Measurements from ENCODE around the gene MOG. TPM values are rescaled to one million over a fixed set of nuclear protein-coding genes. Genes with fewer than 3 reads are reported as not detected.

Gene MOG
- total RNA-seq, 1 experiment from 2014 or later, result not detected

DNA sequence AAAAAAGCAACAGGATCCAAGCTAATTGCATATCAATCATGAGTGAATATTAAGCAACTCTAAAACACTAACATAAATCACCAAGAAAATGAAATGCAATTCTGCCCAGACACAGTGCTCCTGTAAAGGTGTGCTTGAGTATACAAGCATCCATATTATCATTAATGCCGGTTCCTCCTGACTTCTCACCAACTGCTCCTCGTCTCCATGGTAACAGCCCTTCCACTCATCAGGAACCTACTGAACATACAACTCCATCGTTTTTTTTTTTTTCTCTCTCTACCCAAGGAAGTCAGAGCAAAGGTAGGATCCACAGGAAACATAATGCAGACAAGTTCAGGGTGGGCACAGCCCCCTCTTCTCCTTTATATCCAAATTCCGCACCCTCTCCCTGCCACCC is 36.3 kb upstream of the MOG start:
- Histone ChIP-seq H3K9me3 (no peaks in the 10 kb centered on the region), H3K4me3 (ENCODE audit: low read depth, low read length) (no peak overlapping the region), H3K36me3 (ENCODE audit: control insufficient read depth, insufficient read depth, low read length) (no peaks in the 10 kb centered on the region), H3K4me1 (no peaks in the 10 kb centered on the region), H3K27me3 (replicated peaks; ENCODE audit: control insufficient read depth, insufficient read depth, low read length) (no peaks in the 10 kb centered on the region)
- POLR2A ChIA-PET, result no interaction called here
- H3K27me3 Mint-ChIP-seq (ENCODE audit: insufficient read depth, unreplicated experiment), result peaks cover 12% of the 10 kb centered on the region
- no peak overlapping the region for H3K4me3 Mint-ChIP-seq (ENCODE audit: unreplicated experiment)
- H3K4me1 Mint-ChIP-seq (ENCODE audit: low read depth, unreplicated experiment), result no peaks in the 10 kb centered on the region
- DNase-seq, result no peak
- H3K36me3 Mint-ChIP-seq (ENCODE audit: insufficient read depth, unreplicated experiment), result no peaks in the 10 kb centered on the region
- no peaks in the 10 kb centered on the region for H3K9me3 Mint-ChIP-seq (ENCODE audit: unreplicated experiment)
- intact Hi-C loops (cut with micrococcal nuclease; ENCODE audit: unreplicated experiment), result no loop called here
- no peak overlapping the region for H3K27ac Mint-ChIP-seq (ENCODE audit: unreplicated experiment)
- BruUV-seq (replicated peaks), result no TSS peak
- CTCF ChIA-PET, result no interaction called here
- TF ChIP-seq, protein P1, sequence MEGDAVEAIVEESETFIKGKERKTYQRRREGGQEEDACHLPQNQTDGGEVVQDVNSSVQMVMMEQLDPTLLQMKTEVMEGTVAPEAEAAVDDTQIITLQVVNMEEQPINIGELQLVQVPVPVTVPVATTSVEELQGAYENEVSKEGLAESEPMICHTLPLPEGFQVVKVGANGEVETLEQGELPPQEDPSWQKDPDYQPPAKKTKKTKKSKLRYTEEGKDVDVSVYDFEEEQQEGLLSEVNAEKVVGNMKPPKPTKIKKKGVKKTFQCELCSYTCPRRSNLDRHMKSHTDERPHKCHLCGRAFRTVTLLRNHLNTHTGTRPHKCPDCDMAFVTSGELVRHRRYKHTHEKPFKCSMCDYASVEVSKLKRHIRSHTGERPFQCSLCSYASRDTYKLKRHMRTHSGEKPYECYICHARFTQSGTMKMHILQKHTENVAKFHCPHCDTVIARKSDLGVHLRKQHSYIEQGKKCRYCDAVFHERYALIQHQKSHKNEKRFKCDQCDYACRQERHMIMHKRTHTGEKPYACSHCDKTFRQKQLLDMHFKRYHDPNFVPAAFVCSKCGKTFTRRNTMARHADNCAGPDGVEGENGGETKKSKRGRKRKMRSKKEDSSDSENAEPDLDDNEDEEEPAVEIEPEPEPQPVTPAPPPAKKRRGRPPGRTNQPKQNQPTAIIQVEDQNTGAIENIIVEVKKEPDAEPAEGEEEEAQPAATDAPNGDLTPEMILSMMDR (IDR thresholded peaks at IDR 0.05; ENCODE audit: insufficient read depth in 1 of 2, low read depth in 1 of 2, low read length in 1 of 2, severe bottlenecking in 1 of 2, unreplicated experiment in 1 of 2), result no peak

DNA sequence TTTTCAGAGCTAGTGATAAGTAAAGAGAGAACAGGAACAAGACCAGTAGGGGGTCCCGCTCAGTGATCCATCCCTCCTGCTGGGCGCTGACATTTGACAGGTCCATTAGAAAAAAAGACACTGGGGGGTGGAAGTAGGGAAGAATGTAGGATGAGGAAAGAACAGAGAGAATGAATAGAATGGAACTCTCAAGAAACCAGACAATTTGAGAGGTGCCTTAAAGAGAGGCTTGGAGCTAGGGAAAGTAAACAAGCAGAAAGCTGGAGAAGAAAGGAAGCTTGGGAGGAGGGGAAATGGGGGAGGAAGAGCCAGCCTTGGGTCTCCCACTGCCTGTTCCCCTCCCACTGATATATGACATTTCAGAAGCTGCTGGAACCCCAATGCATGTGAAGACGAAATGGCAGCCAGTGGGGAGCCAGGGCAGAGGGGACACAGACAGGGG is 32.4 kb upstream of the MOG start:
- H3K36me3 Mint-ChIP-seq (ENCODE audit: insufficient read depth, unreplicated experiment), result no peaks in the 10 kb centered on the region
- no peaks in the 10 kb centered on the region for H3K9me3 Mint-ChIP-seq (ENCODE audit: unreplicated experiment)
- H3K27ac Mint-ChIP-seq (ENCODE audit: unreplicated experiment), result no peak overlapping the region
- ChIA-PET CTCF (no interaction called here), POLR2A (no interaction called here)
- intact Hi-C loops (cut with micrococcal nuclease; ENCODE audit: unreplicated experiment), result no loop called here
- H3K9me3 ChIP-seq, result no peaks in the 10 kb centered on the region
- H3K4me1 Mint-ChIP-seq (ENCODE audit: low read depth, unreplicated experiment), result no peaks in the 10 kb centered on the region
- H3K4me3 ChIP-seq (ENCODE audit: low read depth, low read length), result no peak overlapping the region
- no peaks in the 10 kb centered on the region for H3K36me3 ChIP-seq (ENCODE audit: control insufficient read depth, insufficient read depth, low read length)
- DNase-seq, result no peak
- BruUV-seq (replicated peaks), result no TSS peak
- no peaks in the 10 kb centered on the region for H3K4me1 ChIP-seq
- H3K27me3 Mint-ChIP-seq (ENCODE audit: insufficient read depth, unreplicated experiment), result peaks cover 25% of the 10 kb centered on the region
- TF ChIP-seq, protein P1 (IDR thresholded peaks at IDR 0.05; ENCODE audit: insufficient read depth in 1 of 2, low read depth in 1 of 2, low read length in 1 of 2, severe bottlenecking in 1 of 2, unreplicated experiment in 1 of 2), result no peak
- no peak overlapping the region for H3K4me3 Mint-ChIP-seq (ENCODE audit: unreplicated experiment)
- no peaks in the 10 kb centered on the region for H3K27me3 ChIP-seq (replicated peaks; ENCODE audit: control insufficient read depth, insufficient read depth, low read length)

DNA sequence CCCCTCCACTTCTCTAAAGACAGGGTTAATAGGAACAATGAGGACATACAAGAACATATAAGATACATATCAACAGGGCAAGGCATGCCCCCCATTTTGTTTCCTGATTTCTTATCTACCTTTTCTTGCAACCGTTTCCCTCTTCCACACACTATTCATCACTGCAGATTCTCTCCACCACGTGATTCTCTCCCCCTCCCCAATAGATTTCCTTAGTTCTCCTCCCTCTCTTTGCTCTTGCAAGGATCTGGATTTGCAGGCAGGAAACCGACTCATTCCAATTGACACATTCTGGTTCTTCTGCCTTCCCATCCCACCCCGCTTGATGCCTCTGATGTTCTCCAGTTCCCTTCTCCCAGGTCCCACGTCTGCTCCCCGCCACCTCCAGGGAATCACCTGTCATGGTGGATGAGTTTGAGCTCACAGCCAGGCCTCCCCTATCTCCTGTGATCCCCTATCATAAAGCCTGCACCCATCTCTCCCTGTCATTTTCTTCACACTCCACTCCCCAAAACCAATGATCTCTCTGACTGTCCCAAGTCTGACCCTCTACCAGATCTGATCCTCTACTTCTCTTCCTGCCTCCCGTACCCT is 31.5 kb upstream of the MOG start:
- H3K27ac Mint-ChIP-seq (ENCODE audit: unreplicated experiment), result no peak overlapping the region
- intact Hi-C loops (cut with micrococcal nuclease; ENCODE audit: unreplicated experiment), result no loop called here
- TF ChIP-seq, protein P1 (IDR thresholded peaks at IDR 0.05; ENCODE audit: insufficient read depth in 1 of 2, low read depth in 1 of 2, low read length in 1 of 2, severe bottlenecking in 1 of 2, unreplicated experiment in 1 of 2), result no peak

More for the DNA sequence above, 31.5 kb upstream of the MOG start:
- no peak overlapping the region for H3K4me3 ChIP-seq (ENCODE audit: low read depth, low read length)
- BruUV-seq (replicated peaks), result no TSS peak
- ChIA-PET CTCF (no interaction called here), POLR2A (no interaction called here)
- no peaks in the 10 kb centered on the region for H3K9me3 Mint-ChIP-seq (ENCODE audit: unreplicated experiment)
- H3K4me3 Mint-ChIP-seq (ENCODE audit: unreplicated experiment), result no peak overlapping the region
- H3K4me1 ChIP-seq, result no peaks in the 10 kb centered on the region
- peaks cover 29% of the 10 kb centered on the region for H3K27me3 Mint-ChIP-seq (ENCODE audit: insufficient read depth, unreplicated experiment)
- H3K36me3 Mint-ChIP-seq (ENCODE audit: insufficient read depth, unreplicated experiment), result no peaks in the 10 kb centered on the region
- no peaks in the 10 kb centered on the region for H3K9me3 ChIP-seq
- DNase-seq, result no peak
- H3K4me1 Mint-ChIP-seq (ENCODE audit: low read depth, unreplicated experiment), result no peaks in the 10 kb centered on the region
- no peaks in the 10 kb centered on the region for H3K36me3 ChIP-seq (ENCODE audit: control insufficient read depth, insufficient read depth, low read length)
- H3K27me3 ChIP-seq (replicated peaks; ENCODE audit: control insufficient read depth, insufficient read depth, low read length), result no peaks in the 10 kb centered on the region
